DOHH2 (cell line): ENCODE measurements around the gene BRSK2.

Experiments
- EZH2phosphoT487 ChIP-seq: fragments of 200-600 bp; sonication (generic); IDR thresholded peaks from 2 replicates; pipeline ENCODE4 v1.6.1; 2017; ENCODE audit warnings: borderline replicate concordance, mild to moderate bottlenecking, antibody characterized with exemption, low read length, moderate library complexity, mixed read lengths
- TF ChIP-seq, protein P1 (sequence below): fragments of 200-600 bp; sonication (generic); IDR thresholded peaks from one replicate; pipeline ENCODE4 v1.5.1; 2014; ENCODE audit warnings: antibody characterized with exemption, mild to moderate bottlenecking, low read depth, low read length; ENCODE audit not compliant: poor library complexity, severe bottlenecking

- TF ChIP-seq, protein P1, sequence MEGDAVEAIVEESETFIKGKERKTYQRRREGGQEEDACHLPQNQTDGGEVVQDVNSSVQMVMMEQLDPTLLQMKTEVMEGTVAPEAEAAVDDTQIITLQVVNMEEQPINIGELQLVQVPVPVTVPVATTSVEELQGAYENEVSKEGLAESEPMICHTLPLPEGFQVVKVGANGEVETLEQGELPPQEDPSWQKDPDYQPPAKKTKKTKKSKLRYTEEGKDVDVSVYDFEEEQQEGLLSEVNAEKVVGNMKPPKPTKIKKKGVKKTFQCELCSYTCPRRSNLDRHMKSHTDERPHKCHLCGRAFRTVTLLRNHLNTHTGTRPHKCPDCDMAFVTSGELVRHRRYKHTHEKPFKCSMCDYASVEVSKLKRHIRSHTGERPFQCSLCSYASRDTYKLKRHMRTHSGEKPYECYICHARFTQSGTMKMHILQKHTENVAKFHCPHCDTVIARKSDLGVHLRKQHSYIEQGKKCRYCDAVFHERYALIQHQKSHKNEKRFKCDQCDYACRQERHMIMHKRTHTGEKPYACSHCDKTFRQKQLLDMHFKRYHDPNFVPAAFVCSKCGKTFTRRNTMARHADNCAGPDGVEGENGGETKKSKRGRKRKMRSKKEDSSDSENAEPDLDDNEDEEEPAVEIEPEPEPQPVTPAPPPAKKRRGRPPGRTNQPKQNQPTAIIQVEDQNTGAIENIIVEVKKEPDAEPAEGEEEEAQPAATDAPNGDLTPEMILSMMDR = no peak
- TF ChIP-seq EZH2phosphoT487 = no peak
These were observed 40.9 kb upstream of the BRSK2 start for GRCh38 chr11:1348796-1349326.
